Measurements from ENCODE around the gene ZKSCAN7. TPM values are rescaled to one million over a fixed set of nuclear protein-coding genes. Genes with fewer than 3 reads are reported as not detected.

Gene ZKSCAN7
- total and polyA plus RNA-seq, 2 of the 8 experiments (the other 6 are each of a cell fraction or from before 2014, with no cell fraction given), result 5.5 to 8.5 TPM

DNA sequence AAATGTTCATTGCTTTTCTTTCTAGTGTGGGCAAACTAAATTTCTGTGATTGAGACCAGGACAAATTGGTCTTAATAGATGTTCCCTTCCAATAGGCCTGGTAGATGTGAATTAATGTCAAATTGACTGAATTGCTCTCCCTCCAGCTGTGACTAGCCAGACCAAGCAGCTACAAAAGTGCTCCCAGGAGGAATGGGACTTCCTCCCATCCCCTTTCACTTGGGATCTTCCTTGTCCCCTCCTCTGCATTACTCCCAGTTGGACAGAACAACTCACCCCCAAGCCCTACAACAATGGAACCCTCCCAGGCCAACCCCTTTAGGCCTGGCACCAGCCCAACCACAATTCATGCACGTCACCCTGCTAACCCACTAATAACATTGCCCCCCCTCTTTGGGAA, 19.6 kb upstream of the ZKSCAN7 start (continued):
- TF ChIP-seq, protein P1, sequence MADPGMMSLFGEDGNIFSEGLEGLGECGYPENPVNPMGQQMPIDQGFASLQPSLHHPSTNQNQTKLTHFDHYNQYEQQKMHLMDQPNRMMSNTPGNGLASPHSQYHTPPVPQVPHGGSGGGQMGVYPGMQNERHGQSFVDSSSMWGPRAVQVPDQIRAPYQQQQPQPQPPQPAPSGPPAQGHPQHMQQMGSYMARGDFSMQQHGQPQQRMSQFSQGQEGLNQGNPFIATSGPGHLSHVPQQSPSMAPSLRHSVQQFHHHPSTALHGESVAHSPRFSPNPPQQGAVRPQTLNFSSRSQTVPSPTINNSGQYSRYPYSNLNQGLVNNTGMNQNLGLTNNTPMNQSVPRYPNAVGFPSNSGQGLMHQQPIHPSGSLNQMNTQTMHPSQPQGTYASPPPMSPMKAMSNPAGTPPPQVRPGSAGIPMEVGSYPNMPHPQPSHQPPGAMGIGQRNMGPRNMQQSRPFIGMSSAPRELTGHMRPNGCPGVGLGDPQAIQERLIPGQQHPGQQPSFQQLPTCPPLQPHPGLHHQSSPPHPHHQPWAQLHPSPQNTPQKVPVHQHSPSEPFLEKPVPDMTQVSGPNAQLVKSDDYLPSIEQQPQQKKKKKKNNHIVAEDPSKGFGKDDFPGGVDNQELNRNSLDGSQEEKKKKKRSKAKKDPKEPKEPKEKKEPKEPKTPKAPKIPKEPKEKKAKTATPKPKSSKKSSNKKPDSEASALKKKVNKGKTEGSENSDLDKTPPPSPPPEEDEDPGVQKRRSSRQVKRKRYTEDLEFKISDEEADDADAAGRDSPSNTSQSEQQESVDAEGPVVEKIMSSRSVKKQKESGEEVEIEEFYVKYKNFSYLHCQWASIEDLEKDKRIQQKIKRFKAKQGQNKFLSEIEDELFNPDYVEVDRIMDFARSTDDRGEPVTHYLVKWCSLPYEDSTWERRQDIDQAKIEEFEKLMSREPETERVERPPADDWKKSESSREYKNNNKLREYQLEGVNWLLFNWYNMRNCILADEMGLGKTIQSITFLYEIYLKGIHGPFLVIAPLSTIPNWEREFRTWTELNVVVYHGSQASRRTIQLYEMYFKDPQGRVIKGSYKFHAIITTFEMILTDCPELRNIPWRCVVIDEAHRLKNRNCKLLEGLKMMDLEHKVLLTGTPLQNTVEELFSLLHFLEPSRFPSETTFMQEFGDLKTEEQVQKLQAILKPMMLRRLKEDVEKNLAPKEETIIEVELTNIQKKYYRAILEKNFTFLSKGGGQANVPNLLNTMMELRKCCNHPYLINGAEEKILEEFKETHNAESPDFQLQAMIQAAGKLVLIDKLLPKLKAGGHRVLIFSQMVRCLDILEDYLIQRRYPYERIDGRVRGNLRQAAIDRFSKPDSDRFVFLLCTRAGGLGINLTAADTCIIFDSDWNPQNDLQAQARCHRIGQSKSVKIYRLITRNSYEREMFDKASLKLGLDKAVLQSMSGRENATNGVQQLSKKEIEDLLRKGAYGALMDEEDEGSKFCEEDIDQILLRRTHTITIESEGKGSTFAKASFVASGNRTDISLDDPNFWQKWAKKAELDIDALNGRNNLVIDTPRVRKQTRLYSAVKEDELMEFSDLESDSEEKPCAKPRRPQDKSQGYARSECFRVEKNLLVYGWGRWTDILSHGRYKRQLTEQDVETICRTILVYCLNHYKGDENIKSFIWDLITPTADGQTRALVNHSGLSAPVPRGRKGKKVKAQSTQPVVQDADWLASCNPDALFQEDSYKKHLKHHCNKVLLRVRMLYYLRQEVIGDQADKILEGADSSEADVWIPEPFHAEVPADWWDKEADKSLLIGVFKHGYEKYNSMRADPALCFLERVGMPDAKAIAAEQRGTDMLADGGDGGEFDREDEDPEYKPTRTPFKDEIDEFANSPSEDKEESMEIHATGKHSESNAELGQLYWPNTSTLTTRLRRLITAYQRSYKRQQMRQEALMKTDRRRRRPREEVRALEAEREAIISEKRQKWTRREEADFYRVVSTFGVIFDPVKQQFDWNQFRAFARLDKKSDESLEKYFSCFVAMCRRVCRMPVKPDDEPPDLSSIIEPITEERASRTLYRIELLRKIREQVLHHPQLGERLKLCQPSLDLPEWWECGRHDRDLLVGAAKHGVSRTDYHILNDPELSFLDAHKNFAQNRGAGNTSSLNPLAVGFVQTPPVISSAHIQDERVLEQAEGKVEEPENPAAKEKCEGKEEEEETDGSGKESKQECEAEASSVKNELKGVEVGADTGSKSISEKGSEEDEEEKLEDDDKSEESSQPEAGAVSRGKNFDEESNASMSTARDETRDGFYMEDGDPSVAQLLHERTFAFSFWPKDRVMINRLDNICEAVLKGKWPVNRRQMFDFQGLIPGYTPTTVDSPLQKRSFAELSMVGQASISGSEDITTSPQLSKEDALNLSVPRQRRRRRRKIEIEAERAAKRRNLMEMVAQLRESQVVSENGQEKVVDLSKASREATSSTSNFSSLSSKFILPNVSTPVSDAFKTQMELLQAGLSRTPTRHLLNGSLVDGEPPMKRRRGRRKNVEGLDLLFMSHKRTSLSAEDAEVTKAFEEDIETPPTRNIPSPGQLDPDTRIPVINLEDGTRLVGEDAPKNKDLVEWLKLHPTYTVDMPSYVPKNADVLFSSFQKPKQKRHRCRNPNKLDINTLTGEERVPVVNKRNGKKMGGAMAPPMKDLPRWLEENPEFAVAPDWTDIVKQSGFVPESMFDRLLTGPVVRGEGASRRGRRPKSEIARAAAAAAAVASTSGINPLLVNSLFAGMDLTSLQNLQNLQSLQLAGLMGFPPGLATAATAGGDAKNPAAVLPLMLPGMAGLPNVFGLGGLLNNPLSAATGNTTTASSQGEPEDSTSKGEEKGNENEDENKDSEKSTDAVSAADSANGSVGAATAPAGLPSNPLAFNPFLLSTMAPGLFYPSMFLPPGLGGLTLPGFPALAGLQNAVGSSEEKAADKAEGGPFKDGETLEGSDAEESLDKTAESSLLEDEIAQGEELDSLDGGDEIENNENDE (IDR thresholded peaks at IDR 0.05; ENCODE audit: insufficient replicate concordance, low read length), result no peak
- TF ChIP-seq RBBP5 (IDR thresholded peaks at IDR 0.05; ENCODE audit: borderline replicate concordance, low read depth, low read length), result no peak
- no peak for TF ChIP-seq CBX5 (IDR thresholded peaks at IDR 0.05; ENCODE audit: low read depth, low read length)
- no peak for TF ChIP-seq SIN3A (conservative IDR thresholded peaks at IDR 0.05 in 1 of 2, IDR thresholded peaks at IDR 0.05 in 1 of 2; ENCODE audit: low read depth in 1 of 2, low read length in 2 of 2)
- TF ChIP-seq KDM5A (IDR thresholded peaks at IDR 0.05; ENCODE audit: low read length), result no peak
- TF ChIP-seq, protein P2, sequence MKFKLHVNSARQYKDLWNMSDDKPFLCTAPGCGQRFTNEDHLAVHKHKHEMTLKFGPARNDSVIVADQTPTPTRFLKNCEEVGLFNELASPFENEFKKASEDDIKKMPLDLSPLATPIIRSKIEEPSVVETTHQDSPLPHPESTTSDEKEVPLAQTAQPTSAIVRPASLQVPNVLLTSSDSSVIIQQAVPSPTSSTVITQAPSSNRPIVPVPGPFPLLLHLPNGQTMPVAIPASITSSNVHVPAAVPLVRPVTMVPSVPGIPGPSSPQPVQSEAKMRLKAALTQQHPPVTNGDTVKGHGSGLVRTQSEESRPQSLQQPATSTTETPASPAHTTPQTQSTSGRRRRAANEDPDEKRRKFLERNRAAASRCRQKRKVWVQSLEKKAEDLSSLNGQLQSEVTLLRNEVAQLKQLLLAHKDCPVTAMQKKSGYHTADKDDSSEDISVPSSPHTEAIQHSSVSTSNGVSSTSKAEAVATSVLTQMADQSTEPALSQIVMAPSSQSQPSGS (IDR thresholded peaks at IDR 0.05; ENCODE audit: low read length), result no peak
- TF ChIP-seq CHD1 (IDR thresholded peaks at IDR 0.05; ENCODE audit: low read depth, low read length), result no peak
- no peak for TF ChIP-seq NRF1 (IDR thresholded peaks at IDR 0.05; ENCODE audit: low read depth, low read length)
